SK-N-MC (cell line): ENCODE measurements around the gene ZBTB49.

ENCODE experiments used
- EZH2 ChIP-seq: fragments of 200-600 bp; sonication (generic); IDR thresholded peaks from one replicate; pipeline ENCODE4 v1.6.1; 2017; ENCODE audit warnings: antibody characterized with exemption
- FOXP2 ChIP-seq: optimal IDR thresholded peaks from 2 replicates; pipeline ENCODE3; 2011; ENCODE audit warnings: mild to moderate bottlenecking, moderate library complexity; ENCODE audit not compliant: insufficient read depth; ENCODE audit errors: extremely low read length, control extremely low read depth
- POLR2AphosphoS5 ChIP-seq: IDR thresholded peaks from 2 replicates; pipeline ENCODE4 v1.6.1; 2012; ENCODE audit warnings: mild to moderate bottlenecking, low read depth, low read length, borderline replicate concordance

- TF ChIP-seq EZH2 (no peak), POLR2AphosphoS5 (no peak), FOXP2 (no peak)
Observed at GRCh38 chr4:4347585-4347984, 57.5 kb downstream of the ZBTB49 start.
